IMR-90 (cell line): ENCODE measurements around the gene KAZN. TPM values are rescaled to one million over a fixed set of nuclear protein-coding genes. Genes with fewer than 3 reads are reported as not detected.

Experiments used
- ATAC-seq: fragments of 200-7000 bp; cut with Tn5 transposase; 2 replicates; pipeline ENCODE4 v1.9.1; 2020; ENCODE audit warnings: low read depth, mild to moderate bottlenecking, moderate library complexity
- BruUV-seq: library from RNA; stranded (reverse); fragments of 400-500 nt; replicated peaks from 2 replicates; lab custom pipeline; 2021; lab: Mats Ljungman, UMichigan
- CTCF ChIA-PET: fragments of 300-600 bp; formaldehyde crosslinking; extraction: SDS; loops from one replicate; lab custom pipeline; 2021; ENCODE audit warnings: antibody characterized with exemption; lab: Yijun Ruan, JAX
- POLR2A ChIA-PET: fragments of 300-600 bp; sonication (Branson Sonifier 250); formaldehyde crosslinking; loops from one replicate; lab custom pipeline; 2022; ENCODE audit warnings: antibody characterized with exemption; ENCODE audit not compliant: unreplicated experiment; lab: Charles Lee
- DNase-seq: peaks from one replicate; pipeline ENCODE4 v3.0.0; 2013
- H2AFZ ChIP-seq: replicated peaks from 2 replicates; pipeline ENCODE3; 2013; ENCODE audit warnings: low read length, mild to moderate bottlenecking; ENCODE audit not compliant: poor library complexity
- H2AK5ac ChIP-seq: 2 replicates; pipeline ENCODE4 v1.6.1; 2013; ENCODE audit warnings: low read depth, low read length, inconsistent platforms
- H2AK9ac ChIP-seq: replicated peaks from 2 replicates; pipeline ENCODE3; 2013; ENCODE audit warnings: mild to moderate bottlenecking, low read depth, low read length, moderate library complexity; ENCODE audit not compliant: poor library complexity
- H2BK120ac ChIP-seq: 2 replicates; pipeline ENCODE4 v1.6.1; 2013; ENCODE audit warnings: low read depth, low read length, inconsistent platforms
- H2BK15ac ChIP-seq: 3 replicates; pipeline ENCODE4 v1.6.1; 2013; ENCODE audit warnings: low read depth, low read length, inconsistent platforms
- H2BK20ac ChIP-seq: 2 replicates; pipeline ENCODE4 v1.6.1; 2013; ENCODE audit warnings: low read depth, mild to moderate bottlenecking, inconsistent platforms, low read length, moderate library complexity
- H2BK5ac ChIP-seq: 2 replicates; pipeline ENCODE4 v1.6.1; 2013; ENCODE audit warnings: mild to moderate bottlenecking, low read depth, low read length, inconsistent platforms; ENCODE audit not compliant: poor library complexity, severe bottlenecking
- H3K14ac ChIP-seq: replicated peaks from 2 replicates; pipeline ENCODE4 v1.6.1; 2013; ENCODE audit warnings: low read depth, low read length, inconsistent platforms
- H3K18ac ChIP-seq: 2 replicates; pipeline ENCODE4 v1.6.1; 2013; ENCODE audit warnings: low read depth, low read length, control low read depth
- H3K23ac ChIP-seq: 2 replicates; pipeline ENCODE4 v1.6.1; 2013; ENCODE audit warnings: low read depth, low read length, inconsistent platforms
- H3K27ac ChIP-seq: 2 replicates; pipeline ENCODE4 v1.5.1; 2013; ENCODE audit warnings: mild to moderate bottlenecking, control low read depth, low read length; ENCODE audit not compliant: insufficient read depth
- H3K27me3 ChIP-seq: 2 replicates; pipeline ENCODE4 v1.6.1; 2013; ENCODE audit warnings: low read length; ENCODE audit not compliant: control insufficient read depth, insufficient read depth
- H3K36me3 ChIP-seq: 2 replicates; pipeline ENCODE4 v1.6.1; 2013; ENCODE audit warnings: low read length, mixed read lengths; ENCODE audit not compliant: control insufficient read depth, insufficient read depth
- H3K4ac ChIP-seq: 2 replicates; pipeline ENCODE4 v1.6.1; 2013; ENCODE audit warnings: low read depth, low read length, inconsistent platforms
- H3K4me1 ChIP-seq: 2 replicates; pipeline ENCODE4 v1.6.1; 2013; ENCODE audit warnings: low read length, mixed read lengths; ENCODE audit not compliant: control insufficient read depth, insufficient read depth
- H3K4me2 ChIP-seq: 2 replicates; pipeline ENCODE4 v1.6.1; 2013; ENCODE audit warnings: low read depth, mild to moderate bottlenecking, control low read depth, low read length, moderate library complexity
- H3K4me3 ChIP-seq: 2 replicates; pipeline ENCODE4 v1.5.1; 2013; ENCODE audit warnings: low read depth, mild to moderate bottlenecking, control low read depth, low read length, moderate library complexity; ENCODE audit not compliant: insufficient read depth
- H3K56ac ChIP-seq: 2 replicates; pipeline ENCODE4 v1.6.1; 2013; ENCODE audit warnings: low read length, inconsistent platforms; ENCODE audit not compliant: insufficient read depth; ENCODE audit errors: extremely low read depth
- H3K79me1 ChIP-seq, 2 experiments: 2 replicates each; pipeline ENCODE4 v1.6.1; 2013; ENCODE audit warnings: low read length in 2 of 2, inconsistent platforms in 1 of 2, low read depth in 1 of 2
- H3K9ac ChIP-seq: 2 replicates; pipeline ENCODE4 v1.6.1; 2013; ENCODE audit warnings: low read depth, low read length, control low read depth
- H3K9me1 ChIP-seq: 2 replicates; pipeline ENCODE4 v1.6.1; 2013; ENCODE audit warnings: low read length, inconsistent platforms; ENCODE audit not compliant: insufficient read depth
- H3K9me3 ChIP-seq: 2 replicates; pipeline ENCODE4 v1.6.1; 2013; ENCODE audit warnings: low read length; ENCODE audit not compliant: control insufficient read depth, insufficient read depth
- H4K20me1 ChIP-seq: 2 replicates; pipeline ENCODE4 v1.6.1; 2013; ENCODE audit warnings: low read length, inconsistent platforms; ENCODE audit not compliant: insufficient read depth
- H4K5ac ChIP-seq: 2 replicates; pipeline ENCODE4 v1.6.1; 2013; ENCODE audit warnings: mild to moderate bottlenecking, low read depth, low read length, control low read depth
- H4K8ac ChIP-seq, 2 experiments: 2 replicates each; pipeline ENCODE4 v1.6.1; 2013; ENCODE audit warnings: low read depth in 2 of 2, low read length in 2 of 2, control low read depth in 1 of 2, inconsistent platforms in 1 of 2
- H4K91ac ChIP-seq: 2 replicates; pipeline ENCODE4 v1.6.1; 2013; ENCODE audit warnings: low read depth, low read length, inconsistent platforms; ENCODE audit not compliant: insufficient read depth
- BHLHE40 ChIP-seq: fragments of 150-350 bp; IDR thresholded peaks from 2 replicates; pipeline ENCODE4 v1.6.1; 2016; ENCODE audit warnings: mild to moderate bottlenecking, low read depth, low read length
- CEBPB ChIP-seq: IDR thresholded peaks from 2 replicates; pipeline ENCODE4 v1.6.1; 2012; ENCODE audit warnings: low read depth, low read length, improper control_type of control experiment
- MAZ ChIP-seq: IDR thresholded peaks from 2 replicates; pipeline ENCODE4 v1.6.1; 2012; ENCODE audit warnings: low read depth, mild to moderate bottlenecking, low read length, improper control_type of control experiment, moderate library complexity, borderline replicate concordance
- MXI1 ChIP-seq: IDR thresholded peaks from 2 replicates; pipeline ENCODE4 v1.6.1; 2012; ENCODE audit warnings: low read depth, mild to moderate bottlenecking, low read length, moderate library complexity, borderline replicate concordance
- POLR2A ChIP-seq: IDR thresholded peaks from 2 replicates; pipeline ENCODE4 v1.6.1; 2012; ENCODE audit warnings: mild to moderate bottlenecking, low read depth, low read length
- RAD21 ChIP-seq: IDR thresholded peaks from 2 replicates; pipeline ENCODE4 v1.6.1; 2012; ENCODE audit warnings: low read length, improper control_type of control experiment
- RFX5 ChIP-seq: IDR thresholded peaks from 2 replicates; pipeline ENCODE4 v1.8.0; 2012; ENCODE audit warnings: low read depth, mild to moderate bottlenecking, low read length, moderate library complexity
- SMC3 ChIP-seq: fragments of 150-350 bp; IDR thresholded peaks from 2 replicates; pipeline ENCODE4 v1.6.1; 2016; ENCODE audit warnings: low read depth, mild to moderate bottlenecking, antibody characterized with exemption, low read length, moderate library complexity
- WGBS, 2 experiments: methylation state at CpG; one replicate each; pipeline versions ENCODE4 v1.1.5 to v1.1.7; 2013; ENCODE audit warnings: missing lambda C conversion rate in 2 of 2; ENCODE audit not compliant: insufficient read length in 1 of 2; ENCODE audit errors: extremely low coverage in 2 of 2; 5-methylcytosine and 5-hydroxymethylcytosine counted together
- dilution Hi-C: fragments of 300-500 bp; cut with HindIII; formaldehyde crosslinking; loops from one replicate; pipeline ENCODE4 v1.14.3; 2018; ENCODE audit warnings: low sequenced_read_pairs; ENCODE audit not compliant: unreplicated experiment
- in situ Hi-C: fragments of 300-500 bp; cut with MboI; formaldehyde crosslinking; loops from 3 replicates; pipeline ENCODE4 v1.14.3; 2019; ENCODE audit warnings: low sequenced_read_pairs, inconsistent platforms, mixed read lengths
- intact Hi-C: fragments of 100-400 bp; cut with micrococcal nuclease; formaldehyde crosslinking; loops from 2 replicates; pipeline ENCODE4 v1.10.0; 2022
- polyA plus RNA-seq, 3 experiments: library from polyadenylated mRNA; depleted of rRNA; stranded (reverse); fragments of >200 nt; gene quantifications; 2 replicates each; pipeline ENCODE4 v1.2.3, GENCODE V29; 2012; ENCODE audit warnings: low replicate concordance in 1 of 3
- total RNA-seq: library from RNA; depleted of rRNA; stranded (reverse); fragments of >200 nt; gene quantifications from 2 replicates; pipeline ENCODE4 v1.2.3, GENCODE V29; 2012
- TF ChIP-seq, protein P1 (sequence below): conservative IDR thresholded peaks from 2 replicates; pipeline ENCODE4 v1.5.1; 2012; ENCODE audit warnings: mild to moderate bottlenecking, low read depth, low read length, improper control_type of control experiment

The KAZN gene
- total and polyA plus RNA-seq, 2 of the 4 experiments (the other 2 are of a cell fraction), result 5.2 to 10.5 TPM

DNA sequence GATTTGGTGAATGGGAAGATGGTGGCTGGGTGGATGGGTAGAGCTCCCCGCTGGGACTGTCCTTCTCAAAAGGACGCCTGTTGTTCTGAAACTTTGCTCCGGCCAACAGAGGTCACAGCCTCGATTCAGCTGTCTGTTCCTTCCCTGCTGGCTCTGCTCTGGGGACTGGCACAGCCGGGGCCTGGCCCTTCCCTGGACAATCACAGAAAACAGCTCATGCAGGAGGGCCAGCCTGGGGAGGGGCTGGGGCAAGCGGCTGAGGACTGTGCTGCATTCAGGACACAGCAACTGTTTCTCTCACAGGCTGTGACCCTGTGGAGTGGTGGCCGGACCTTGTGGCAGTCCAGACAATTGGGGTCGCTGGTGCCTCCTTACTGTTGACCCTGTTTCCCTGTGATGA is 444.4 kb downstream of the KAZN start:
- H3K14ac ChIP-seq, result no peak overlapping the region
- H2BK15ac ChIP-seq, result no peak overlapping the region
- 86% methylated on average over 3 of the region's 8 CpGs; no CpG with 5 or more reads in 1 of the 2 experiments for WGBS, 2 experiments
- H2AK5ac ChIP-seq, result no peak overlapping the region
- peaks cover 2% of the 10 kb centered on the region; the same call in 1 of the 2 replicates for H3K4me1 ChIP-seq
- no peak overlapping the region for H2BK120ac ChIP-seq
- no peak overlapping the region for H2BK5ac ChIP-seq
- CTCF ChIA-PET, result interaction anchor here (1.0 kb wide), 1 partner anchor 116 kb away, joined by 3 read pairs; no protein-coding TSS in a partner anchor
- H2BK20ac ChIP-seq, result no peak overlapping the region
- H3K23ac ChIP-seq, result no peak overlapping the region
- no peak overlapping the region for H3K4me3 ChIP-seq
- no peak for DNase-seq
- ATAC-seq, result no peak
- no peaks in the 10 kb centered on the region for H3K9me3 ChIP-seq
- intact Hi-C loops, result loop anchor here (10.0 kb wide), 2 partner anchors 468 to 528 kb away; no protein-coding TSS in a partner anchor
- peaks cover 0 to 8% of the 10 kb centered on the region in 2 experiments; a peak in 2 of 4 replicates for H3K79me1 ChIP-seq
- H3K4ac ChIP-seq, result no peak overlapping the region
- POLR2A ChIA-PET, result no interaction called here
- TF ChIP-seq POLR2A (no peak), MAZ (no peak), RFX5 (no peak), SMC3 (no peak), RAD21 (no peak), CEBPB (no peak), MXI1 (no peak), BHLHE40 (no peak)
- TF ChIP-seq, protein P1, sequence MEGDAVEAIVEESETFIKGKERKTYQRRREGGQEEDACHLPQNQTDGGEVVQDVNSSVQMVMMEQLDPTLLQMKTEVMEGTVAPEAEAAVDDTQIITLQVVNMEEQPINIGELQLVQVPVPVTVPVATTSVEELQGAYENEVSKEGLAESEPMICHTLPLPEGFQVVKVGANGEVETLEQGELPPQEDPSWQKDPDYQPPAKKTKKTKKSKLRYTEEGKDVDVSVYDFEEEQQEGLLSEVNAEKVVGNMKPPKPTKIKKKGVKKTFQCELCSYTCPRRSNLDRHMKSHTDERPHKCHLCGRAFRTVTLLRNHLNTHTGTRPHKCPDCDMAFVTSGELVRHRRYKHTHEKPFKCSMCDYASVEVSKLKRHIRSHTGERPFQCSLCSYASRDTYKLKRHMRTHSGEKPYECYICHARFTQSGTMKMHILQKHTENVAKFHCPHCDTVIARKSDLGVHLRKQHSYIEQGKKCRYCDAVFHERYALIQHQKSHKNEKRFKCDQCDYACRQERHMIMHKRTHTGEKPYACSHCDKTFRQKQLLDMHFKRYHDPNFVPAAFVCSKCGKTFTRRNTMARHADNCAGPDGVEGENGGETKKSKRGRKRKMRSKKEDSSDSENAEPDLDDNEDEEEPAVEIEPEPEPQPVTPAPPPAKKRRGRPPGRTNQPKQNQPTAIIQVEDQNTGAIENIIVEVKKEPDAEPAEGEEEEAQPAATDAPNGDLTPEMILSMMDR, result no peak
- H3K27me3 ChIP-seq, result no peaks in the 10 kb centered on the region
- no peak overlapping the region for H2AK9ac ChIP-seq
- H4K91ac ChIP-seq, result no peak overlapping the region
- H2AFZ ChIP-seq, result no peak overlapping the region
- no peak overlapping the region for H3K56ac ChIP-seq
- no peak overlapping the region for H3K9ac ChIP-seq
- no peaks in the 10 kb centered on the region for H3K9me1 ChIP-seq
- peaks cover 5% of the 10 kb centered on the region for H4K20me1 ChIP-seq
- in situ Hi-C loops, result loop anchor here (10.0 kb wide), 1 partner anchor 1078 kb away; no protein-coding TSS in a partner anchor
- no peak overlapping the region for H4K8ac ChIP-seq
- no peak overlapping the region for H3K18ac ChIP-seq
- no TSS peak for BruUV-seq
- no peak overlapping the region for H3K4me2 ChIP-seq
- peaks cover 10% of the 10 kb centered on the region; the same call in 1 of the 2 replicates for H3K36me3 ChIP-seq
- H3K27ac ChIP-seq, result no peak overlapping the region
- no peak overlapping the region for H4K5ac ChIP-seq
- dilution Hi-C loops, result no loop called here
